ENCODE measurements around the gene KRTAP9-4. TPM values are rescaled to one million over a fixed set of nuclear protein-coding genes. Genes with fewer than 3 reads are reported as not detected.

The KRTAP9-4 gene
- total and polyA plus RNA-seq, 2 experiments from 2014 or later: not detected

DNA sequence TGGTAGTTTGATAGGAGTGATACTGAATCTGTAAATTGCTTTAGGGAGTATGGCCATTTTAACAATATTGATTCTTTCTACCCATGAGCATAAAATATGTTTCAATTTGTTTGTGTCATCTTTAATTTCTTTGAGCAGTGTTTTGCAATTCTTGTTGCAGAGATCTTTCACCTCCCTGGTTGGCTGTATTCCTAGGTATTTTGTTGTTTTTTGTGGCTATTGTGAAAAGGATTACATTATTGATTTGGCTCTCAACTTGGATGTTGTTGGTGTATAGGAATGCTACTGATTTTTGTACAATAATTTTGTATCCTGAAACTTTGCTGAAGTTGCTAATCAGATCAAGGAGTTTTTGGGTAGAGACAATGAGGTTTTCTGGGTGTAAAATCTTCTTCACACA, 8.9 kb downstream of the KRTAP9-4 start:
- H3K9me3 ChIP-seq (ENCODE audit: low read depth): no peaks in the 10 kb centered on the region
- no peak for TF ChIP-seq EZH2phosphoT487 (IDR thresholded peaks at IDR 0.05; ENCODE audit: low read depth, severe bottlenecking, unreplicated experiment)
- no peak overlapping the region for H2AFZ ChIP-seq
- no peak overlapping the region for H3K4me3 ChIP-seq
- peaks cover 20% of the 10 kb centered on the region for H3K27me3 ChIP-seq
- H3K27ac ChIP-seq: no peak overlapping the region
- no peak overlapping the region for H3K4me2 ChIP-seq
- no peaks in the 10 kb centered on the region for H3K9me2 ChIP-seq (replicated peaks; ENCODE audit: insufficient read depth)
- H3K79me2 ChIP-seq: no peaks in the 10 kb centered on the region
- no peaks in the 10 kb centered on the region for H3K36me3 ChIP-seq (replicated peaks; ENCODE audit: insufficient read depth, low read depth)
- no peak for DNase-seq (ENCODE audit: low spot score)
- no peaks in the 10 kb centered on the region for H3K4me1 ChIP-seq (ENCODE audit: insufficient read depth)
- no peaks in the 10 kb centered on the region for H4K20me1 ChIP-seq (ENCODE audit: insufficient read depth, poor library complexity, severe bottlenecking)

DNA sequence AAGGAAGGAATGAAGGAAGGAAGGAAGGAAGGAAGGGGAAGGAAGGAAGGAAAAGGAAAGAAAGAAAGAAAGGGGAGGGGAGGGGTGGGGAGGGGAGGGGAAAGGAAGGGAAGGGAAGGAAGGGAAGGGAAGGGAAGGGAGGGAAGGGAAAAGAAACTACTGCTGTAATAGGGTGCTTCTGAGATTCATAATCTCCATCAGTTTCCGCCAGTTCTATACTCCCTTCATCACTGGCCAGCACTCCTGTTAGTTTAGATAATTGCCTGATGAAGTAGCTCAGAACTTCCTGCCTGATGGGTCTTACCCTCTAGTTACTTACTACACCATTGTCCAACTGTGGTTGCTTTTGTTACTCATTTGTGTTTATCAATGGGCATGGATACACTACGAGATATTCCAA, 13.7 kb downstream of the KRTAP9-4 start:
- DNase-seq (ENCODE audit: low spot score): peak; percentile 0
- Histone ChIP-seq H3K27me3 (peaks cover 12% of the 10 kb centered on the region), H3K4me2 (no peak overlapping the region), H3K4me3 (no peak overlapping the region), H3K9me2 (replicated peaks; ENCODE audit: insufficient read depth) (no peaks in the 10 kb centered on the region), H4K20me1 (ENCODE audit: insufficient read depth, poor library complexity, severe bottlenecking) (no peaks in the 10 kb centered on the region), H3K9me3 (ENCODE audit: low read depth) (no peaks in the 10 kb centered on the region), H3K4me1 (ENCODE audit: insufficient read depth) (no peaks in the 10 kb centered on the region), H3K27ac (no peak overlapping the region), H3K36me3 (replicated peaks; ENCODE audit: insufficient read depth, low read depth) (no peaks in the 10 kb centered on the region), H3K79me2 (no peaks in the 10 kb centered on the region), H2AFZ (no peak overlapping the region)
- 89% methylated on average over 2 of the region's 2 CpGs for WGBS (ENCODE audit: low lambda C conversion rate, missing lambda C conversion rate)
- no peak for TF ChIP-seq EZH2 (IDR thresholded peaks at IDR 0.05; ENCODE audit: borderline replicate concordance)
- TF ChIP-seq EZH2phosphoT487 (IDR thresholded peaks at IDR 0.05; ENCODE audit: low read depth, severe bottlenecking, unreplicated experiment): no peak
- TF ChIP-seq, protein P1, sequence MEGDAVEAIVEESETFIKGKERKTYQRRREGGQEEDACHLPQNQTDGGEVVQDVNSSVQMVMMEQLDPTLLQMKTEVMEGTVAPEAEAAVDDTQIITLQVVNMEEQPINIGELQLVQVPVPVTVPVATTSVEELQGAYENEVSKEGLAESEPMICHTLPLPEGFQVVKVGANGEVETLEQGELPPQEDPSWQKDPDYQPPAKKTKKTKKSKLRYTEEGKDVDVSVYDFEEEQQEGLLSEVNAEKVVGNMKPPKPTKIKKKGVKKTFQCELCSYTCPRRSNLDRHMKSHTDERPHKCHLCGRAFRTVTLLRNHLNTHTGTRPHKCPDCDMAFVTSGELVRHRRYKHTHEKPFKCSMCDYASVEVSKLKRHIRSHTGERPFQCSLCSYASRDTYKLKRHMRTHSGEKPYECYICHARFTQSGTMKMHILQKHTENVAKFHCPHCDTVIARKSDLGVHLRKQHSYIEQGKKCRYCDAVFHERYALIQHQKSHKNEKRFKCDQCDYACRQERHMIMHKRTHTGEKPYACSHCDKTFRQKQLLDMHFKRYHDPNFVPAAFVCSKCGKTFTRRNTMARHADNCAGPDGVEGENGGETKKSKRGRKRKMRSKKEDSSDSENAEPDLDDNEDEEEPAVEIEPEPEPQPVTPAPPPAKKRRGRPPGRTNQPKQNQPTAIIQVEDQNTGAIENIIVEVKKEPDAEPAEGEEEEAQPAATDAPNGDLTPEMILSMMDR (IDR thresholded peaks at IDR 0.05; ENCODE audit: poor library complexity): no peak

DNA sequence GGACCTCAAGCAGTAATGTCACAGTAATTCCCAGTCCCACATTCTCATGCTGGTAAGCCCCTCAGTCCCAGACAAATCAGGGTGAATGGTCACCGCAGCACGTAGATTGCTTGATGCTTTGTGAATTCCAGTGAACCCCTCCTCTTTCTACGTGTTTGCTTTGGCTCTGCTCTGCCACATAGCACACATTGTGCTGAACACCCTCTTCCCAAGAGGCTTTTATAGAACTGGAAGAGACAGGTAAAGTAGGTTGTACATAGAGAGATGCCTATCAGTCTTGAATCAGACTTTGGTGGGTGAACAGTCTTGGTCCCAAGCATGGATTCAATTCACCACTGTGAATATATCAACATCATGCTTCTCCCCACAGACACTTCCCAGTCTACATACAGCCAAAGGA, 15.1 kb downstream of the KRTAP9-4 start:
- no peak overlapping the region for H3K4me2 ChIP-seq
- H3K9me2 ChIP-seq (replicated peaks; ENCODE audit: insufficient read depth): no peaks in the 10 kb centered on the region
- no peak overlapping the region for H3K27ac ChIP-seq
- WGBS (ENCODE audit: low lambda C conversion rate, missing lambda C conversion rate): 64% methylated on average over 3 of the region's 3 CpGs
- no peaks in the 10 kb centered on the region for H4K20me1 ChIP-seq (ENCODE audit: insufficient read depth, poor library complexity, severe bottlenecking)
- H3K9me3 ChIP-seq (ENCODE audit: low read depth): no peaks in the 10 kb centered on the region
- peaks cover 12% of the 10 kb centered on the region for H3K27me3 ChIP-seq
- no peak overlapping the region for H2AFZ ChIP-seq
- H3K36me3 ChIP-seq (replicated peaks; ENCODE audit: insufficient read depth, low read depth): no peaks in the 10 kb centered on the region
- peak; percentile 1 for DNase-seq (ENCODE audit: low spot score)
- H3K79me2 ChIP-seq: no peaks in the 10 kb centered on the region
- H3K4me3 ChIP-seq: no peak overlapping the region
- TF ChIP-seq EZH2 (IDR thresholded peaks at IDR 0.05; ENCODE audit: borderline replicate concordance) (no peak), EZH2phosphoT487 (IDR thresholded peaks at IDR 0.05; ENCODE audit: low read depth, severe bottlenecking, unreplicated experiment) (no peak)
- TF ChIP-seq, protein P1 (IDR thresholded peaks at IDR 0.05; ENCODE audit: poor library complexity): no peak
- H3K4me1 ChIP-seq (ENCODE audit: insufficient read depth): no peaks in the 10 kb centered on the region

DNA sequence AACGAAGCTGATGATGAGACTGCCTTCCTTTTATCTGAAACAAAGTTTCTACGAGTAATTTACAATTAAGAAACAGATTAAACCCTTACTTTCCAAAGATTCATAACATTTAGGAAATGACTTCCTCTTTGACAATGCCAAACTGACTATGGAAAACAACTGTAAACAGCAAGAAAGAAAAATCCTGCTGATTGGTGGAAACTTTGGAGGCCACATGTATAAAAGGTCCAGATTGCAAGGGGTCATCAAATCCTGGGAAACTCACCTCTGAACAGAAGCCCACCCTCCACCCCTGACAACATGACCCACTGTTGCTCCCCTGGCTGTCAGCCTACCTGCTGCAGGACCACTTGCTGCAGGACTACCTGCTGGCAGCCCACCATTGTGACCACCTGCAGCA, 15.6 kb downstream of the KRTAP9-4 start, which contains the start of gene KRTAP9-6:
TSS of gene KRTAP9-6 (plus strand) at position 301 of the 400 bp plus-strand sequence. CDS start at position 301, 0 bp downstream.
- H4K20me1 ChIP-seq (ENCODE audit: insufficient read depth, poor library complexity, severe bottlenecking): no peaks in the 10 kb centered on the region
- no peak within 1 kb of the TSS for H3K4me3 ChIP-seq
- H3K36me3 ChIP-seq (replicated peaks; ENCODE audit: insufficient read depth, low read depth): no peaks in the 10 kb centered on the region
- peaks cover 12% of the 10 kb centered on the region for H3K27me3 ChIP-seq
- H3K9me3 ChIP-seq (ENCODE audit: low read depth): no peaks in the 10 kb centered on the region
- H3K27ac ChIP-seq: no peak within 1 kb of the TSS
- DNase-seq (ENCODE audit: low spot score): peak; percentile 0
- H3K79me2 ChIP-seq: no peaks in the 10 kb centered on the region
- 83% methylated on average over 2 of the region's 2 CpGs for WGBS (ENCODE audit: low lambda C conversion rate, missing lambda C conversion rate)
- H2AFZ ChIP-seq: no peak within 1 kb of the TSS
- H3K9me2 ChIP-seq (replicated peaks; ENCODE audit: insufficient read depth): no peaks in the 10 kb centered on the region
- H3K4me2 ChIP-seq: no peak within 1 kb of the TSS
- no peaks in the 10 kb centered on the region for H3K4me1 ChIP-seq (ENCODE audit: insufficient read depth)
- TF ChIP-seq, protein P1 (IDR thresholded peaks at IDR 0.05; ENCODE audit: poor library complexity): no peak
- no peak for TF ChIP-seq EZH2phosphoT487 (IDR thresholded peaks at IDR 0.05; ENCODE audit: low read depth, severe bottlenecking, unreplicated experiment)
- no peak for TF ChIP-seq EZH2 (IDR thresholded peaks at IDR 0.05; ENCODE audit: borderline replicate concordance)
